GM19467 (cell line): ENCODE data around the gene CKMT2.

Experiments used
- ATAC-seq: cut with Tn5 transposase; IDR thresholded peaks from one replicate; pipeline ENCODE4 v1.9.1; 2021; ENCODE audit warnings: mild to moderate bottlenecking, moderate library complexity; ENCODE audit not compliant: unreplicated experiment

CKMT2 gene

DNA sequence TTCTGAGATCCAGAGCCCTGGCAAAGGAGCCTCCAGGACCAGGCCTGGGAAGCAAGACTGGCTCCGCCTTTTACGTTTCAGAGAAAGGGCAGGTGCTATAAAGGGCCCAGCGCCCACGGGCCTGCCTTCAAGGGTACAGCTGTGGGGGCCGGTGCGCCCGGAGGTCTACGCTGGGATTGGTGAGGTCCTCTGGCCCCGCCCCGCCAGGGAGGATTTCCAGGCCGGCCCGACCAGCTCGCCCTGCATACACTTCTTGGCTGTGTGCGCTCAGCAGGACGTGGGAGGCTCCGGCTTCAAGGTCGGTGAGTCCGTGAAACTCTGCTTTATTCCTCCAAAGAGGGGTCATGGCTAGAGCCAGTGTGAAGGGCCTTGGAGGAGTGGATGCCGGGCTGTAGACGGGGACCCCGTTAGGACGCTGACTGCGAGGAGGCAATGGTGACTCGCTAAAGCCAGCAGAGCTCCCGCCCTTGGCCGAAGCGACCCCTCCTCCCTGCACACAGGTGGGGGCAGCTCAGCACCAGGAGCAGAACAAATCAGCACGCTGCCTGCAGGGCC, at the start of gene CKMT2:
Gene CKMT2 (plus strand): TSS at position 243 of the 555 bp plus-strand sequence. CDS start 17,811 bp downstream, outside the sequence.
- no peak for ATAC-seq

DNA sequence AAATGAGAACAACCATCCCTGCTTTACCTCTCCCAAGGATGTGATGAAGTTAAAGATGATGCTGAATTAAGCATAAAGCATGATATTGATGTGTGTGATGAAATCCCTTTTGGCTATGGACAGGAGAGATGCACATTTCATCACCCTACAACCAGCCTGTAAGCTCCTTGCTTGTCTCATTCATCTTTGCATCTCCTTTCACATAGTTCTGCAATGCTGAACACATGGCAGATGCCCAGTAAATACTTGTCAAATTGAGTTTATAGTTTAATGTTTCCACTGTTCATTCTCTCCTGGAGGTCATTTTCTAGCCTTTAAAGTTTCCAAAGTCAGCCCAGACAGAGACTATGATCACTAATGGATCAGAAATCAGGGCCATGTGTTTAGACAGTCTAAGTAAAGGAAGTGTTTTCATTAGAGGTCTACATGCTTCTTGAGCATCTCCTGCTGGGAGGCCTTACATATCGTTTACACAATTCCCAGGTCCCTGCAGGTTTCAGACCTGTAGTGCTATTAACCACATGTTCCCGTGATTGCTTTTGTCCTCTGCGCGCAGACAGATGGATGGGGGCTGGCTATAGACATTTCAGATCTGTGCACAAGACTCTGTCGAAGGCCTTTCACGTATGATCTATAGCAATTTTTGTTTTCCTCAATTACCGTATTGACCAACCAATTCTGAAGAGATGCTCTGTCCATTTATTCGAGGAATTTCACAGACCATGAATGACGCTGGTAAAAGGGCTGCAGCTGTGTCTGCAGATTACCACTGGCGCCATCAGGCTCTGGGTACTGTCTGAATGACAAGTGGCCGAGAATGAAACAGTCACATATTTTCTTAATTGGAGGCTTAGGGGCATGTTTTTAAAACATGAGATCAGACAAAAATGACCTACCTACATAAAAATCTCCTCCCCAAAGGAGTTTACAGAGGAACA, 49.0 kb upstream of the CKMT2 start:
- ATAC-seq, result no peak

DNA sequence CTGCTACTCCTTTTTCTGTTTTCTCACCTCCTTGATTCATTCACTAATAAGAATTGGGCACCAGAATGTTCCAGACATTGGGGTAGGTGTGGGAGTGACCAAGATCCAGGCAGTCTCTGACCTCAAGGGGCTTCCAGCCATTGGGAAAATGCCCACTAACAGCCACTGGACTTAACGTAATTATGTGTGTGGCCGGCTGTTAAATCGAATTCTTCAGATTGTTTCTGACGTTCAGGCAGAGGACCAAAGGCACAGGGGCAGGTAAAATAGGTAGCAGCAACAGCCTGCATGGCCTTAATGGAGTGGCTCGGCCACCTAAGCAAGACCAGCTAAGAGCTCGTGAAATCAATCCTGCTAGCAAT, 48.4 kb upstream of the CKMT2 start:
- ATAC-seq, result no peak

DNA sequence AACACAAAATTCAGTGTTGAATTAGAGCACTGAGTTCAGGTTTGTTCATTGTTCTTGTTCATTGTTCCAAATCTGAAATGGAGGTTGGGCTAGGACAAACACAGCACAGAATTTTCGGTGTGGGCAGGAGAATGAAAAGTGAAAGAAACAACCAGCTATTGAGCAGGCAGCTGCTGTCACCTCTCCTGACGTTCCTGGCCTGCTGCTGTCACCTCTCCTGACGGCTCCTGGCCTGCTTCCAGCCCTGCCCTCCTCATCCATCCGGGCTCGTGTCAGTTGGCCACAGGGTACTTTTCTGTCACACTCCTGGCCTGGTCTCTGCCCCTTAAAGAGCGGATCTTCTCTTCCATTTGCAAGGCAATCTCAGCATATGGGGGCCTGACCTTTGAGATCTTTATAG, 45.2 kb upstream of the CKMT2 start:
- ATAC-seq, result no peak

DNA sequence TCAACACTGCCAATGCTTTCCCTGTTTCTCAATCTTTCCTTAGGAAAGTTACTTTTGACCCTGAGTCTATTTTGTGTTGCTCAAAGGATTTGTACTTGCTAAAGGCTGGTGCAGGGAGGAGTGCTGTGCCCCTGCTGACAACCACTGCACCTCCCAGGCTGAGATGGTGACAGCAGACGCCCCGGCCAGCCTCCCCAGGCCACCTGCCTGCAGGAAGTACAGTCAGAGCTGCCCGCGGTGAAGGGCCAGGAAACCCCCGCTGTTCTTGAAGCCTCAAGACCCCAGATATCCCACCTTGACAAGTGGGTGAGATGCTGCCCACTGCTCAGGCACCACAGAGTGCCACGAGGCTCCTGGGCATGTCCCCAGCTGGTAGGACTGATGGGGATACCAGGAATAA, 44.2 kb upstream of the CKMT2 start:
- no peak for ATAC-seq

DNA sequence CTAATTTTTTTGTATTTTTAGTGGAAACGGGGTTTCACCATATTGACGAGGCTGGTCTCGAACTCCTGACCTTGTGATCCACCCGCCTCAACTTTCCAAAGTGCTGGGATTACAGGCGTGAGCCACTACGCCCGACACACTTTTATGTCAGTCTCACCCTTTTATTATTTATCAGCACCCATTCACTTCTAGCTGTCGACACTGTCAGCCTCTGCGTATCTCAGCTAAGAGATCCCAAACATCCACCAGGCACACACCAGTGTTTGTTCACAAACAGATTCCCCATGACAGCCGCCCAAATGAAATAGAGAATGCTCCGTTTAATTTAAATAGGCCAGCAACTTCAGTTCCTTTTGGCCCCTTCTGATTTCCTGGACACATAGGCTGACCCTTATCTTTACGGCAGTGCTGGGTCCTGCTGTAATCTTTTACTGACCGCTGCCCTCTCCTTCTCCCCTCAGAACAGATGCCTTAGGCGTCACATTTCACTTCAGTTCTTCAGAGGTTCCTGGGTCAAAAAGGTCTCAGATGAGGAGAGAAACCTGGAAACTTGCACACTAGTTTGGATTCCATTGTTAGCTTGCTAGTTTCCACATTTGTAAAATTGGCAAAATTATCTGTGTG, 43.1 kb upstream of the CKMT2 start:
- ATAC-seq, result no peak

DNA sequence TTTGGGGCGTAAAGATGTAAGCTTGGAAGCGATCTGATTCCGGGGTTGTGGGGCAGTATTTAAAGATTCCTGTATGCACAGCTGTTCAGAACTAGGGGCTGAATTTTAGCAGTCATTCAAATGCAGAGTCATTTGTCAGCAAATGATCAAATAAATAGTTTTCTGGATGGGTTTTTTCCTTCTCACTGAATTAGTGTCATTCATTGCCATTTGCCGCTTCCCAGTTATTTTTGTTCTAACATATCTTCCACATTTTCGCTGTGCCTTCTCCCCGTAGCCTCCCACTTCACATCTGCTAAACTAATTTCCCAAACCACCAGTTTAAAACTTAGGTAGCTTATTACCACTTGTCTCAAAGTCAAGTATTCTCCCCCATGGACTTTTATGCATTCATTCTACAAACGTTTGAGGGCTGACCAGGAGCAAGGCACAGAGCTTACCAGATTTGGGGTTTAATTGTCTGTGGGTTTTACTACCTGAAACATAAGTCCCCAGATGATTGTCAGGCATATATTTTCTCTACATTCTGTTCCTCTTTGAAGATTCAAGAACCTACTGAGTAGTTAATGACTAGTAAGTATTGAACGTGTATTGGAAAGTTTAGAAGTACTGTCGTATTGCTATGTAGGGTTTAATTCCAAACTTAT, 41.3 kb upstream of the CKMT2 start:
- no peak for ATAC-seq

DNA sequence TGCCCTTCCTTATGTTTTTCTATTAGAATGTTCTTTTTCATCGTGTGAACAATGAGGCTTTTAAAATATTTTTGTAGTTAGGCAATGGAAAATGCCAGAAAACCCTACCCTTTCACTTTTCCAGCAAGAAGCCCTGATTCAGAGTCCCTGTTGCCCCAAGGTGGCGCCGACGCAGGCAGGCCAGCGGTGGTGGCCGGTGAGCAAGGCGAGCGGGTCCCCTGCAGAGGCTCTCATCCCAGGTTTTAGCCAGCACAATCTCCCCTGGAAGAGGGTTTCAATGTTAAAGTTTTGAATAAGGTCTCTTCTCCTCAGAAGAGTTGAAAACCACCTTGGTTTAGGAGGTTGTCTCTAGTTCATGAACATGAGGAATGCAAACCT, 40.8 kb upstream of the CKMT2 start:
- no peak for ATAC-seq

DNA sequence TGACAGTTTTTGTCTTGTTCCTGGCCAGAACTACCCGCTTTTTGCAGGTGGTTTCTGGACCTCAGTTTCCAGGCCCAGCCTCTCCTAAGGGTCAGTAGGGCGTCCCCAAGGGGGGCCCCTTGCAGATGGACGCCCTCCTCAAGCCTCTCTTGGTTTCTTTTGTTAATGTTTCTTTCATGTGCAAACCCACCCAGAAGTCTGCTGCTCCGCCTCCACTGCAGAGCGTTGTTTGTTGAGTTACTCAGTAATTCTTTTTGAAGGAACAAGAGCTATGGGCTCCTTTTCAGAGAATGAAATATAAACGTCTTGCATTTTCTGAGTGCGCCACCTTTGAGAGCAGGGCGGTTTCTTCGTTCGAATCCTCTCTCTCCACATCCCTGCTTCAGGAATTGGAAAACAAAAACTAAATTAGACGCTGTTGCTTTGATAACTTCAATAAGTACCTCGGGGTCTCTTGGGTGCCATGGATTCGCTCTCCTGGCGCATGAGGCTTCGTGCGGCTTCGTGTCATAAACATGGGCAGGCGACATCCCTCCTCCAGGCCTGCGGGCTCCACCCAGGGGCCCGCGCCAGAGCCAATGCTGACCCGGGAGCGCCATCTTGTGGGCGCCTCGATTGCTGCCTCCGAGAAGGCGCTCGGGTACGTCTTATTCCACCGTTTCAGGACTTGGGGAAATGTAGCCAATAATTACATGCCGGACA, 38.3 kb upstream of the CKMT2 start:
- ATAC-seq, result peak; percentile 87

DNA sequence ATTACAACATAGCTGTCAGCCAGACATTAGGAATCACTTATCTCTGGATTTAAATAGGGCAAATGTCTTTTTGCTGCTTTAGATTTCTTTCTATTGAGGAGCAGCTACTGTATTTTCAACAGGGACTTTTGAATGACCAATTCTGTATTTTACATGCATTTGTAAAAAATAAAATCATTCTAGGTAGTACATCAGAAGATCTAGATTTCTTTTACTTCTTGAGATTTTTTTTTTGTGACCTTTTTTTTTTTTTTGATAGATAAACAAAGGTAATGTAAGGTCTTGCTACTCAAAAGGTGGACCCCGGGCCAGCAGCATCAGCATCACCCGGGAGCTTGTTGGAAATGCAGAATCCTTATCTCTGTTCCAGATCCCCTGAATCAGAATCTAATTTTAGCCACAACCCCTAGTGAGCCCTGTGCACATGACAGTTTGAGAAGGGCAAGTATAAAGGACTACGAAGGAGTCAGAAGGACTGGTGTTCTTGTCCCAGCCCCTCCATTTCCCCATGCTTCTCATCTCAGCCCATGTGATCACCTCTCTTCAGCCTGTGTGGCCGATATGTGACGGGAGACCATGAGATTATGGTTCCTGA, 37.7 kb upstream of the CKMT2 start:
- ATAC-seq, result no peak

DNA sequence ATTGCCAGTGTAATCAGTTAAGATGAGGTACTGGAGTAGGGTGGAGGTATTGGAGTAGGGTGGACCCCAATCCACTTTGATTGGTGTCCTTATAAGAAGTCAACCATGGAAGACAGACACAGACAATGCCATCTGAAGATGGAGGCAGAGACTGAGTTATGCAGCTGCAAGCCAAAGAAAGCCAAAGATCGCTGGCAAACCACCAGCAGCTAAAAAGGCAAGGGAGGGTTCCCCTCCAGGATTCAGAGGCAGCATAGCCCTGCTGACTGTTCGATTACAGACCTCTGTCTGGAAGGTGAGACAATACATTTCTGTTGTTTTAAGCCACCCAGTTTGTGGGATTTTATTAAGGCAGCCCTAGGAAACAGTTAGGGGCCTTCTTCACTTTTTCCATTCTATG, 30.5 kb upstream of the CKMT2 start:
- no peak for ATAC-seq

DNA sequence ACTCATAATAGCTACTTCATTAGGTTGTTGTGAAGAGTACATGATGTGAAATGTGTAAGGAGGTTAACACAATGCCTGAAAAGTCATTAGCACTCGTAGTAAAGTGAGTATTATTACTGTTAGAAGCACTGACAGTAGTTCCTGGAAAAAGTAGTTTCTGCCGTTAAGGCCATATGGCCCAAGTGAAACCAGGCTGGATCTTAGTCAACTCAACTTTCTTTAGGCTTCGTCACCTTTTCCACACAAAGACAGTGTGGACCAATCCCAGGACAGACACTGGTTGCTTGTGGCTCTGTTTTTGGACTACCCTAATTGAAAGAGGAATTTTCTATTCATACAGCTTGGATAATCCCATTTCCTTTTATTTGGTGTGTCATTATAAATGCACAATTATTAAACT, 29.4 kb upstream of the CKMT2 start:
- ATAC-seq, result no peak

DNA sequence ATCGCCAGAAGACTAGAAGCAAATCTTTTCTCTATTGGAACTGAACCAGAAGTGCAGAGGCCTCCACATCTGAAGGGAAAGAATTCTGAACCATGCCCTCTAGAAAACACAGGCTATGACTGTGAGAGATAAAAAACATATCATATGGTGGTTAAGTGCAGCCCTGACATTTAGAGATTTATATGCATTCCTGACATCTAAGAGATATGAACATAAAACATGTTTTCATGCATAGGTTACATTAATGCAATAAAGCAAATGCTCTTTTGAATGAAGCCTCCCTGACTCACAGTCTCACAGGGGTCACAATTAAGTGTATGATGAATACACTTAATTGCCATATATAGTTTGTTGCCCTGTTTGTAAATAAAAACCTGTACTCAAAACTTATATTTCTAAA, 28.9 kb upstream of the CKMT2 start:
- no peak for ATAC-seq

DNA sequence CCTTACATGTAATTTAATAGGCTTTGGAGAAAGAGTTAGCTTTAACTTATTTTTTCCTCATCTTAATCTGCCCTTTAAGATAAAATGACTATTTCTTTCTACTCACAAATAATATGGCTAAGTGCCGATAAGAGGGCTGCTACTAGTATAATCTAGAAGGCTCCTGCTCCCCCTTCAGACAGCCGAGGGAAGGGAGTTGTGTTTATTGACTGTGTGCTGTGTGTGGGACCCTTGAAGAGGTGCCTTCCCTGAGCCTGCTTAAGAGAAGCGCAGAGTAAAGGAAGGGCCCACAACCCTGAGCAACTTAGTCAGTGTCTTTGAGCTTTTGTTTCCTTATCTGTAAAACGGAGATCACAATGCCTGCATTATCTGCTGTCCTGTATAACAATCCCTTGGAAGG, 28.1 kb upstream of the CKMT2 start:
- ATAC-seq, result no peak

DNA sequence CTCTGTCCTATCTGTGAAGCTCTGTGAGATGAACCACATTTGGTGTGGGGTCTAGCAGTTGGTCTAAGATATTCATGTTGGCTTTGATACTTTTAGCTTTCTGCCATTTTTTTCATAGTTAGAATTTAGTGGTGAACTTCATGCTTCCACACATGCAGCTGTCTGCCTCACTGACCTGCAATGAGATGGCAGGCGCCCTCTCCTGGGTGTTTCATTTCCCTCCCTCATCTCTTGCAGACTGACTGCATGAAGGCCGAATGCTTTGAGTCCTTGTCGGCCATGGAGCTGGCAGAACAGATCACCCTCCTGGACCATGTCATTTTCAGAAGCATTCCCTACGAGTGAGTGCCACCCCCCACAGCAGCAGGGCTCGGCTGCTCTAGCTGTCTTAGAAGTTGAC, 26.1 kb upstream of the CKMT2 start:
- no peak for ATAC-seq

DNA sequence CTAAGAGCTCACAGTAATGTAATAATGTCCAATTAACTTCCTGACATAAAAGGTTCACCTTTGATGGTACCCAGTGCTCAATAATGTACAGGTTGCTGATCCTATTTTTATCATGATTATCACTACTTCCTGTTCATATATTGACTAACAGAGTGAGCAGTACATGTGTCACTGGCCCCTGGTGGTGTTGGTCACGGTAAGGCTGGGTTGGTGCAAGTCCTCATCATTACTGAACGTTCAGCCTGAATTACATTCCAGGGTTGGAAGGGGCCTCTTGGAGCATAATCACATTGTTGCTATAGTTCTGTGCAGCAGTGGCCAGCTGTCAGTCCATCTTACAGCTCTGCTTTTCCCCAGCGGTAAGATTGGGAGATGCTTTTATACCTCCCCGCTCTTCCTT, 24.2 kb upstream of the CKMT2 start:
- no peak for ATAC-seq

DNA sequence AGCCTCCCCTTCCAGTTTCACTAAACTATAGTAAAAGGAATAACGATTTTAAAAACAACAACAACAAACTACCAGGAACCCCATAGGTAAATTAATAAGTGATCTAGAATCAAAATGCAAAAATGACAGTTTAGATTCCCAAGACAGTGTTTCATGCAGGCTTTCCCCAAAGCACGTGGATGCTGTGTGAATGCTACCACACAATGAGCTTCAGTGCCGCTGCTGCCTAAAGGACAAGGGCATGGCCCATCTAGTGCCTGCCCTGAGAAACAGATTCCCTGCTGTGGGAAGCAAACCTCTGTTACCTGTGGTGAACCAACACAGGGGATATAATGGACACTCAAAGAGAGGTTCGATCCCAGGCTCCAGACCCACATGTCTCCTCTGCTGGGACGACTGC, 23.7 kb upstream of the CKMT2 start:
- no peak for ATAC-seq

DNA sequence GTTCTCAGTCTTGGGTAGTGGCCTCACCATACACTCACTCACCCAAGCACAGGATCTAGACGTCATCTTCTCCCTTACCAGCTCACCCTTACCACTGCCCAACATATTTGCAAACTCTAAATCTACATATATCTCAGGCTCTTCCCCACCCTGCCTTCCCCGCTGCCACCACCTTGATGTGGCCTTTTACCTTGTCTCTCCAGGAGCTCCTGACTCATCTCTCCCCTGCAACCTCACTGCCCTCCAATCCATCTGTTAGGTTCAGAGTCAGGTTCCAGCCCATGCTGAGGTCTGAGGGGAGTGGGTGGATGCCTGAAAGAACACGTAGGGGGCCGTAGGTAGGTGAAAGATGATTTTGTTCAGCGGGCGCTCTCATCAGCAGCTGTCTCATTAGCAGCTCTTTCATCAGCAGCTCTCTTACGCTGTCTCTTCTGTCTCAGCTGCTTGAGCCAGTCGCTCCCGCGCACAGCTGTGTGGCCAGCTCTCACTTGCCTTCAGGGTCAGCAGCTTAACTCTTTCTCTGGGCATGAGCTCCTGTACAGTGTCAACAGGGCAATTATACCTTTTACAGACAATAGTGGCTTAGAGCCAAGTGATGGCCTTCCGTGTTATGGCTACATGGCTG, 23.1 kb upstream of the CKMT2 start:
- no peak for ATAC-seq

DNA sequence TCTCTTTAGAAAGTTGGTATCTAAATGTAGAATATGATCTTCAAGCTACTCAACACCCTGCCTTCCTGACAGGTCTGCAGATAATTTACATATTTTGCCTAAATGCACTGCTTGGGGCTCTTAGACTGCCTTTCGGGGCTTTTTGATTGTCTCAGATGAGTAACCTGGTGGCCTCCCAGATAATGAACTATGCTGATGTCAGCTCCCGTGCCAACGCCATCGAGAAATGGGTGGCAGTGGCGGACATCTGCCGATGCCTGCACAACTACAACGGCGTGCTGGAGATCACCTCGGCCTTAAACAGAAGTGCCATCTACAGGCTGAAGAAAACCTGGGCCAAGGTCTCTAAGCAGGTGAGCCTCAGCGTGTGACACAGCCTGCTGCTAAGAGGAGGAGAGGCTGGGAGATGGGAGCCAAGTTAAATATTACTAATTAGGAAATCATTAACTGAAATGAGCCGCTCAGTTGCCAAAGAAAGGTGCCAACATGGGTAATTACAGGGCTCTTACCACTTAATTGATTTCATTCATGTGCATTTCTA, 20.8 kb upstream of the CKMT2 start:
- peak; percentile 51 for ATAC-seq

DNA sequence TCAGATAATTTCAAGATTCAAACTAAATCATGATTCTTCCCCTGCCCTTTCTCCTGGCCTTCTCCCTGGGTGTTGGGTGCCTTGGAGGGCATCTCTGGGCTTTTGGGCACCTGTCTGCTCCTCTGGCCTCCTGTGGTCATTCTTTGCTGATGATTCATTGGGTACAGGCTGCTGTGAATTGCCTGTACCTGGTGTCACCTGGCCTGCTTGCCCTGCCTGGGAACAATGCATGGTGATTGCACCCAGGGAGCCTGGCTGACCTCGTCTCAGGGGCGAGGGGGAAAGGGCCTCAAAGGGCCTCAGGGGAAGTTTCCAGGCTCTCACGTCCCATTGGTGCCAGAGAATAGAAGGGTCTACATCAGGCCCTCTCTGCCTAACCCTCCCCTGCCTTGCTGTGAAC, 20.1 kb upstream of the CKMT2 start:
- no peak for ATAC-seq
